ENCODE data around the gene NAPG.

Gene NAPG

DNA sequence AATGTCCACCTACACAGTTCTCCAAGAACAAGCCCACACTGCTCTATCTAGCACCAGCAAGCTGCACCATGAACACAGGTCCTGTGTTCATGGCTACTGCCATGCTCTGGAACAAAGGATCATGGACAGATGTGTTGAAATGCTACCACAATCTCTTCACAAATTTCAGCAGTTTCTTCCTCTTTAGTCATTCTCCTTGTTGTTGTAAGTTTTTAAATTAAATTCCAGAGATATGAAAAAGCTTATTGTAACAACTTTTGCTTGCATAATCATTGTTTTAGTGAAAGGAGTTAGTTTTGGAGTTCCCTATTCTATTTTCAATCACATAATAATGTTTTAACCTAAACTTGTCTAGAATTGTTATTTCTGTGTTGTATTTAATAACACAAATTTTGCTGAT is 17.2 kb upstream of the NAPG start:
- no peak for DNase-seq (ENCODE audit: low read depth, low spot score)
- no peak overlapping the region for H3K4me3 ChIP-seq (ENCODE audit: low read length)

DNA sequence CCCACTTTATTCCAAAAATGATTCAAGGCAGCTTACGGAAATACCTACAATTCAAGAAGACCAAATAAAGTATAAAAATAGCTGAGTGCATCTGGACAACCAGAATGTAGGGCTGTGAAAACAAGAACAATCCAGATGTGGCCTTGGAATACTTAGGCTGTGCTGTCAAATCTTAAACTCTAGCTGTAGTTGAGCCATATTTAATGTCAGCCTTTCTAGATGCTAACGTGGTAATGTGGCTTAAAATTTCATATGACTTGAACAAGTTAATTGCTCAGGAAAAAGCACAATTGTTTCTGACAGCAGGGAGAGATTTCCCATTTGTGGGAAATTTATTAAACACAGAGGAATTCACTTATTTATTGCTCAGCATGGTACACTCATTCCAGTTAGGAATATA is 14.6 kb upstream of the NAPG start:
- DNase-seq (ENCODE audit: low read depth, low spot score): no peak
- H3K4me3 ChIP-seq (ENCODE audit: low read length): no peak overlapping the region

DNA sequence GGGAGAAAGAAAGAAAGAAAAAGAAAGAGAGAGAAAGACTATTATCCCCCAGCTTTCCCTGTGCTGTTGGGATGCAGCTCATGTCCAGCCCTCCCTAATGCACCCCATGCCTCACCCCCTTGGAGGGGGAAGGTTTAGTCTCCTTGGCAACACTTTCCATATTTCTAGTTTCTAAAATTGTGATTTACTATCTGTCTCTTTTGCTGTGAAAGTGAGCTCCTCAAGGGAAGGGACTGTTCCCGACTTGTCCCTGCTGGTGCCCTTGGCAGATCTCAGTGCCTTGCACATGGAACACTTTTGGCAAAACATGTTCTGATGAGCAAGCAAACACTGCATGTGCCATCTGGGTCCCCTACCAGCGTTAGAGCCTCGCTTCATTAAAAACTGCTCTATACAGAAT is 11.7 kb upstream of the NAPG start:
- no peak for DNase-seq (ENCODE audit: low read depth, low spot score)

DNA sequence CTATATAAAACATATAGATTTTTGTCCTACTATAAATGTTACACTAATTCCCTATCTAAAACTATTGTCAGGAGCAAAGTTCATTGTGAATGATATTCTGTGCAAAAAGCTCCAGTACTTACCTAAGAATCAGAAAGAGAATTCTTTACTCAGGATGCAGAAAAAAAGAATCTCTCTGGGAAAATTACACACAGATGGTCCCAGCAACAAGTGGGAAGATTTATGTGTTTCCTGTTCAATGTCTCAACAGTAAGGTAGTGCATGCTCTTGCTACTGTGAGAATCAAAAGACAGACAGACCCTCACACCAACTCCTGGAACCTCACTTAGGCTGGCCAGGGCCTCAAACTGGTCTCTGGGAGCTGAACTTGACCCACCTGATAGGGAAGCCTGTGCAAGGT is 11.2 kb upstream of the NAPG start:
- no peak for DNase-seq (ENCODE audit: low read depth, low spot score)
- H3K4me3 ChIP-seq (ENCODE audit: low read length): no peak overlapping the region

More for the DNA sequence above, 11.7 kb upstream of the NAPG start:
- no peak overlapping the region for H3K4me3 ChIP-seq (ENCODE audit: low read length)

DNA sequence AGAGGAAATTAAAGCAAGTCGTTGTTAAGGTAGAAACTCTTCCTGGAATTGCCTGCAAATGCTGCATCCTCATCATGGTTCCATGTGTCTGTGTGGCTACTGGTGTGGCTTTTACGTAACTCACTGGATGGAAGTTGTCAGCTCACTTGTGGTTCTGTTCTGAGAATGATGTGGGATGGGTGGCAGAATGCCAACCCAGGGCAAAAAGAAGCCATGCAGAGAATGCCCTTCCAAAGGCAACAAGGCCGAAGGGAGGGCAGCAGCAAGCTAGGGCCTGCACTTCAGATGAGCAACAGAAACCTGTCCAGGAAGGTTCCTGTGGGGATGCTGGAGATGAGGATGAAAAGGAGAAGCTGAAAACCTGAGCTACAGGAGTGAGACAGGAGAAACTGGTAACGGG is 10.4 kb upstream of the NAPG start:
- no peak for DNase-seq (ENCODE audit: low read depth, low spot score)

DNA sequence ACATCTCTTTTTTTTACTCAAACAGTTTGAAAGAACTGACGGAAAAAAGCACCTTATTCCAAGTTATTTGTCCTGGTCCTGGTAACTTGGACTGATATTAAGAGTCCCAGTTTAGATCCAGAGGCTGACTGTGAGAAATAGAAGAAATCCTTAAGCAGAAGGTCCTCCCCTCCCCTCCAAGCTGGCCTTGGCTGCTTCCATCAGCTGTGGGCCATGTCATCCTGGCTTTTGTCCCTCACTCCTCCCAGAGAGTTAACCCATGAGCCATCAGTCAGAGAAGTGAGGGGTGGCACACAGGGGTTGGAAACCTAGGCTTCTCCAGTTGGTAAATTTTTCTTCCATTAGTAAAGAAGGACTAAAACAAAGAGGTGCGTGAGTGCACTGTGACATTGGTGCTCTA is 9.7 kb upstream of the NAPG start:
- no peak for DNase-seq (ENCODE audit: low read depth, low spot score)
- H3K4me3 ChIP-seq (ENCODE audit: low read length): no peak overlapping the region

More for the DNA sequence above, 10.4 kb upstream of the NAPG start:
- no peak overlapping the region for H3K4me3 ChIP-seq (ENCODE audit: low read length)

DNA sequence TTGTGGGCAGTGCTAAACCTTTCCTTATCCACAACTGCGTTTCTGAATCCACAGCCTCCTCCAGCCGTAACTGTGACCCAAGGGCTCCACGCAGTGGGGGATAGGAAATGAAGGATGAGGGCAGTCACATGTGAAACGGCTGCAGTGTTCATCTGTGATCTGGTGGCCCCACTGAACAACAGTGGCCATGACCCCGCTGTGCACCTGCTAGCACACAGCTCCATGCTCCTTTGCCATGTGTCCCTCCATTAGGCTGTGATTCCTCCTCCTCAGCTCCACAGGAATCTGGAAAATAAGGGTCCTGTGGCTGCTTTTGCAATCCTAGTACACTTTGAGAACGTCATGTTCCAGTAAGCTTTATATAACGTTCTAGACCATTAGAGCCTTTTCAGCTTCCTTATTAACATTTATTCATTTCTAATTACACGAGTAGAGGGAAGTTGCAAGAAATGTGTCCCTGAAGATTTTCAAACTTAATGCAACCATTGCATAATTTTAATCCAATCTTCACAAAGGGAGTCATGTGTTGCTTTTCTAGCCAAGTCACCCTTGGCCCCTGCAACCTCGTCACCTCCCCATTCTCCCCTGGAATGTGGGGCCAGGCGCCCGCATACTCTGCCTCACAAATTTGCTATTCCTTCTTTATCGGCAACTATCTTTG is 7.1 kb upstream of the NAPG start:
- no peak for DNase-seq (ENCODE audit: low read depth, low spot score)
- H3K4me3 ChIP-seq (ENCODE audit: low read length): no peak overlapping the region

DNA sequence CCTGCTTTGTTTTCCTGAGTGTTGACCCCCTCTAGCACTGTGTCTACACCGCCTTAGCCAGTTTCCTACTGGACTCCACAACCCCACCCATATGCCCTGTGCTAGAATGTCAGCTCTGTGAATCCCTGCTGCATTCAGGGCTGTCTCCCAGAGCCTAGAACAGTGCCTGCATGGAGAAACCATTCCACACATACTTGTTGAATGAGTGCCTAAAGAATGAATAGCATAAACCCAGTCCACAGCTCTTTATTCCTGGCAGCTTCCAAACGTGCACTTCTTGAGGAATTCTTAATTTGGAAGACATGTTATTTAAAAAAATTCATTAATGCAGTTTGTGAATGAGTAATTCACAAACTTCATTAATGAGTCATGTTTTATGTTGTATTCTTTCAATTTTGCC is 6.5 kb upstream of the NAPG start:
- DNase-seq (ENCODE audit: low read depth, low spot score): no peak
- H3K4me3 ChIP-seq (ENCODE audit: low read length): no peak overlapping the region

DNA sequence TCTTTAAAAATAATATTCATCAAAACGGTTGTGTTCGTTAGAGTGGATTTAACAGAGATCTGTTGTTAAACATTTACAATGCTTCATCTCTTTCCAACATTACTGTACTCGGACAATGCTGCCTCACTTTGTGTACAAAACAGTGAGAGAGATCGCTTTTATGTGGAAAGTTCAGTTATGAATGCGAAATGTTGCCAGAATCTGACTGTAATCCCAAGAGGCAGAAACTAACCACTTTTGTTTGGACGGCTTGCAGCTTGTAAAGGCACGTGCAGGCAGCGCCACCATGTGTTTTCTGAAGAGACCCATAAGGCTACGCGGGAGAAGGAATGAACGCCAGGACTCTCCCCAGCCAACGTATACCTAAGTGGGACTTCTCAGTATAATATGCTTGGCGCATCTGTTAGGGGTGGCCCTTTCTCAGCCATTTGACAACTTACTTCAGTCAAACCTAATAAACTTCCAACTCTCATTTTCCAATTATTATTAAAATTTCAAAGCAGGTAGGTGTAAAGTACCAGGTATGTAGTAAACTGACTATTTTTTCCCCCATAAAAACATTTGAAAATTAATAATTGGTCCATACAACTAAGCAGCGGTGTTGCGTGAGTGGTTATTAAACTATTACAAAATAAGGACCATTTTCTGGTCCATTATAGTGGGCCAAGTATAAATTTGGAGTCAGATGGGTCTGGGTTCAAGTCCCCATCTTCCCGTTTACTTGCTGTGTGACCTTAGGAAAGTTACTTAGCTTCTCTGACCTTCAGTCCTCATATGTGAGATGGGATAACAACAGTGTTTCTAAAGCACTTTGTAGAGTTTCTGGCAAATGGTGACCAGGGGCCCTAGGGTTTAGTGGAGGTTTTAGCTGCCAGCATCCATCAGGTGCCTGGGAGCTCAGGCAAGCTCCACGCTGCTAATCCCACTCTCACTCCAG is 5.6 kb upstream of the NAPG start:
- DNase-seq (ENCODE audit: low read depth, low spot score): peak; percentile 84
- H3K4me3 ChIP-seq (ENCODE audit: low read length): peak overlapping the region; percentile 13

DNA sequence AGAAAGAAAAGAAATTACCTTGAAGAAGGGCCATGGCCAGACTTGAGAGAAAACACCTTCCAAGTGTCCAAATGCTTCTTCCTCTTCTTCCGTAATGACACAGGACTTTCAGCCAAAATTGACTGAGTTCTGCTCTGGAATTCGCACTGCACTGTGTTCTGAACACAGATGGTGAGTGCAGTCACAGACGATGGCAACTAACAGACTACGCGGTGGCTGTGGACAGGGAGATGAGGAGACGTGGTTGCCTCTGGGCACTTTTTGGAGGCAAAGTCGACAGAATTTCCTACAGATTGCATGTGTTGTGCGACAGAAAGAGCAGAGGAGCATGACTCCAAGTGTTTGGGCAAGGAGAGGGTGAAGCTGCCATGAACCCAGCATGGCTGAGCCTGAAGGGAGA is 4.3 kb upstream of the NAPG start:
- no peak for DNase-seq (ENCODE audit: low read depth, low spot score)
- no peak overlapping the region for H3K4me3 ChIP-seq (ENCODE audit: low read length)

DNA sequence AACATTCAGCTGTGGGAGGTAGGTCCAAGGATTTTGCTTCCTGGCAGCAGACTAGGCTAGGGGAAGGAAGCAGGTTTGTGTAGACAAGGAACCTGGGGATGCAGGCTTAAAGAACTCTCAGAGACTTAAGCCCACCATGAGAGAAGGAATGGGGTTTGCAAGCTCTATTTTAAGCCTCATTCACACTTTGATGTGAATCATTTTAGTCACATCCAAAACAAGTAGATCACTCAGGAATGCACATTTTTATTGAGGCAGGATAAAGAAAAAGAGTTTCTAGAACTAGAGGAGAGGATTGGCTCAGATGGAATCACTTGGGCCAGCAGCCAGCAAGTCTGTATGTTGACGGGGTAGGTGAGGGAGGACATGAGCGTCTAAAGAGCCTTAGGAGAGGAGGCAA is 3.3 kb upstream of the NAPG start:
- no peak overlapping the region for H3K4me3 ChIP-seq (ENCODE audit: low read length)
- no peak for DNase-seq (ENCODE audit: low read depth, low spot score)

DNA sequence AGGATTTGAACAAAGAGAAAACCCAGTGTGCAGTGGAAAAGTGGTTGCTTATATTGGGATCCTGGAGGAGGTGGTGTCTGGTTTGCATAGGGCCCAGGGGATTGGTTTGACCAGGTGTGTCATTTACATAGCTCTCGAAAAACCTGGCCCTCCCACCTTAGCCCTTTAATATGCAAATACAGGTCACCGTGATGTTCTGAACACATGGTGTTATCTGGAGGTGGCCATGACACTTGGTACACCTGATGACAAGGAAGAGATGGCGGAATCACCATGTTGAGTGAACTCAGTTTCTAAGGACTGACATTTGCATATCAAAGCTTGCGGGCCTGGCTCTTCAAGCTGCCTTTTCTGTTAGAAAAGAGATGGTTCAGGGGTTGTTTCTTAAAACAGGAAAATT is 2.3 kb upstream of the NAPG start:
- no peak for DNase-seq (ENCODE audit: low read depth, low spot score)
- H3K4me3 ChIP-seq (ENCODE audit: low read length): no peak overlapping the region

DNA sequence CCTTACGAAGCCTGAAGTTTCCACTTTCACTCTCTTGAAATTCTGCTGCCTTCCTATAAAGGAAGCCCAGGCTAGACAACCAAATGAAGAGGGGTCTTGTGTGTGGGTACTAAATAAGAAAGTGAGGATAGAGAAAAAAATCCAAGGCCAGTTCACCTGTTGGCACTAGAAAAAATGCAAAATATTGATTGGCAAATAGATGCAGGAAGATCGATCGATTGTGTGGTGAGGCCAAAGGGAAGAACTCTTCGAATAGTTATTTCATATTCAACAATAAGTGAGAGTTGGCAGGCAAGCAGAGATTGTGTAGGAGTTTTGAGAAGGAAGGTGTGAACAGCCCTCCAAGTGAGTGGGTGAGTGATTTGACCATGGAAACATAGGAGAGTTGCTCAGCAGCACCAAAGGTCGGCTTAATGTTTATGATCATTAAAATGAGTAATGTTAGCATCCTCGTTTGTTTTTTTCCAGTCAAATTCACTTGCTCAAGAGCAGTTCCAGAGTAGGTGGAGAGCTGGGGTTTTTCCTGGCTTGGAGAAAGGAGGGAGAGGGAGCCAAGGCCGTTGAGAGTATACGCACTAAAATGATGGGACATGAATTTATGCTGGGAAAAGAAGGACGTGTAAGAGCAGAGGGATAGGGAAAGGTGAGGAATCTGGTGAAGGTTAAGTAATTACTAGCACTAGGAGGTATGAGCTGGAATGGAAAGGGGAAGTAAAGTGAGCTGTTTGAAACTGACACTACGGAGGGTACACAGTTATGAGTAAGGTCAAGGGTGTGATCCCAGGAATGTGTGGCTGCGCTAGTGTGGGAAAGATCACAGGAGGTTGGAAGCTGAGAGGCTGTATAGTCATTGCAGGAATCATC is 1.1 kb upstream of the NAPG start:
- no peak for DNase-seq (ENCODE audit: low read depth, low spot score)
- H3K4me3 ChIP-seq (ENCODE audit: low read length): no peak overlapping the region

DNA sequence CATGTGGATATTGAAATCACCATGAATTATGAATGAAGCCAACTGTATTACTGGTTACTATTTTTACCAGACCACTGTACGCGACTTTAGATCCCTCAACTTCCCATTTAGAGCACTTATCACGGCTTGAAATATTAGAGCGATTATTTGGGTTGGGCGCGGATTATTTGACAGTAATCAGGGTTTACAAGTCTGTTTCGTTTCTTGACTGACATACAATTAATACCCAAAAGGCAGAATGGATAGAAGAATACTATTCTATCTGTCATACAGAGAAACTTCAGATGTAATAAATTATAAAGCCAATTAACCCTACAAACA is 496 bp upstream of the NAPG start:
- peak overlapping the region; percentile 90 for H3K4me3 ChIP-seq (ENCODE audit: low read length)
- no peak for DNase-seq (ENCODE audit: low read depth, low spot score)

DNA sequence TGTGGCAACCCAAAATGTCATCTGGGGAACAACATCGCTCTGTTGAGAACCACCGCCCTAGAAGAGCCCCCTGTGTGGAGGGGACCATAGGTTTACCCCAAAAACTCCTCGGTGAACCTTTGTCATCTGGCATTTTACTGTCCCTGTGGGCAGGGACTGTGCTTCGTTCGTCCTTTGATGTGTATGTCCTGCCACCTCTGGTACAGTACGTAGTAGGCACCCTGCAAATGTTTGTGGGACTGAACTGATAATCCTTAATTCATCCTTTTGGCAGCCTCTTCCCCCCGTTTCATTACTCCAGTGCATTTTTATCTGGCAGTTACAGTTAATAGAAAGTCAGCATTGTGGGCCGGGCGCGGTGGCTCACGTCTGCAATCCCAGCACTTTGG is 728 bp downstream of the NAPG start:
- no peak for DNase-seq (ENCODE audit: low read depth, low spot score)
- H3K4me3 ChIP-seq (ENCODE audit: low read length): peak overlapping the region; percentile 90

DNA sequence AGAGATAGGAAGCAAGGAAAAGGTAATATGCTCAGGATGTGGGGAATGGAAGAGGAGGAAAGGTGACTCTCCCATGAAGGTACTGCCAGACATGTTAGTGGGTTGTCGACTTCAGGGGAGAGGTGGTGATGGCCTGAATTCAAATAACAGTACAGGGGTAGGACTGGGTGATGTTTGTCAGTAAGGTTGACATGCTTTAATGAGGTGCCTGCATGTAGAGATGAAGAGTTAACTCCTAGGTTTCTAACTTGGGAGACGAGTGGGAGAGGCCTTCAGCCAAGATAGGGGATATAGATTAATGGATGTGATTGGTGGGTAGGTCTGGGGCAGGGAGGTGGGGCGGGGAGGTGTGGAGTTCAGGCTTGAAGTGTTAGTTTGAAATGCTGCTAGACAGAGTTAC is 2.6 kb downstream of the NAPG start:
- H3K4me3 ChIP-seq (ENCODE audit: low read length): no peak overlapping the region
- no peak for DNase-seq (ENCODE audit: low read depth, low spot score)

DNA sequence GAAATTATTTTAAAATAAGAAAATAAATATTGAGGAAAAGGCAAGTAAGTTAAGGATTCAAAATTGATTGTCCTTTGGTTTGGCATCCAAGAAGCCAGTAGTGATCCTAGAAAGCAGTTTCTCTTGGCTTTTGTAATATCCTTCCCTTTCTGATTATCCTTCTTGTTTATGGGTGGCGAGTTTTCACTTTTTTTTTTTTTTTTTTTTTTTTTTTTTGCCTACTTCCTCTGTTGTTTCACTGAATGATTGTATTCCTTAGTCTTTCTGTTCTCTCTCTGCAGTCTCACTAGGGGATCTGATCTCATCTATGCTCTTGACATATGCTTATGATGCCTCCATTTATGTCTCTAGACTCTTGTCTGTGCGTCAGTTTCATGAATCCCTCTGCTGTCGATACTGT is 4.2 kb downstream of the NAPG start:
- no peak for DNase-seq (ENCODE audit: low read depth, low spot score)
- H3K4me3 ChIP-seq (ENCODE audit: low read length): no peak overlapping the region

DNA sequence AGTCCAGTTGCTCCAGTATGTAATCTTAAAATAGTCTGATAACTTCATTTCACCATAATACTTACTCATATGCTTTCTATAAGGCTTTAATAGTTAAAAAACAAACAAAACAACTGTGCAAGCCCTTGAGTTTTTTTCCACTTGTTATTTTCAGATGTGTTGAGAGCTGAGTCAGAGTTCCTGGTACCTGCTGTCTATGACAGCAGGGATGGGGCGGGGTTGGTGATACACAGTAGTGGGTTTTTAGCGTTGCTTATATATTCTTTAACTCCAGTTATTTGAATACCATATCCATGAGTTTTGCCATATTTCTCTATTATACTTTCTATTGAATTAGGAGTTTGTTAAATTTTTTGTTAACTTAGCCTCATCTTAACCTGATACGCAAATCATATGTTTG is 5.0 kb downstream of the NAPG start:
- no peak overlapping the region for H3K4me3 ChIP-seq (ENCODE audit: low read length)
- no peak for DNase-seq (ENCODE audit: low read depth, low spot score)

DNA sequence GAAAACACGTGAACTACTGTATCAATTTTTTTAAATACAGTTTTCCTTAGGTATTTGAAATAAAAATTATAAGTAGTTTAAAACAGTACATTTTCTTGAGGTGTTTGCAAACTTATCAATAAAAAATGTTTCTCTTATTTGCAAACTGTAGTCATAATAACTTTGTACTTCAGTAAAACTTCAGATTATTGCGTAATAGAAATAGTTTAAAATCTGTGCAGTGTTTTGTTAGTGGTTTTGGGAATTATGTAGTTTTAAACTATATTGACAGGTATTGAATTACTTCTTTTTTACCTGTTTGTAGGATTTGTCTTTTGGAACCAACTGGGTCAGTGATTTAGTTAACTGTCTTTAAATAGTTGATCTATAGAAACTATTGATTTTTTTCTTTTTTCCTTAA is 7.3 kb downstream of the NAPG start:
- no peak overlapping the region for H3K4me3 ChIP-seq (ENCODE audit: low read length)
- DNase-seq (ENCODE audit: low read depth, low spot score): no peak

DNA sequence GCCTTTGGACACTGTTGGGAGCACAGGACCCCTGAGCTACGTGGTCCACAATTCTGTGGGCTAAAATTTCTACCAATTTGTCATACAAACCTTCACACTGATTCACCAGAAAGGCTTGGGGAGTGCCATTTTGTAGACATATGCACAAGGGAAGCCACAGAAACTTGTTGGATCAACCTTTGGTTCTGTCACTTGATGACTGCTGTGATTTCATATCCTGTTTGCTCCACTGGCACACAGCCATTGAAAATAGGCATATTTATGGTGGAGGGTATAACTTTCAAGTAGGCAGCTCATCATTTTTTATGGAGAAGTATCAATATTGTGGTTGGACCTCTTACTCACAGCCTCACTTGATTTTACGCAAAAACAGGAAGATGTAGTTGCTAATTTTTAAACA is 10.5 kb downstream of the NAPG start:
- no peak for DNase-seq (ENCODE audit: low read depth, low spot score)
- no peak overlapping the region for H3K4me3 ChIP-seq (ENCODE audit: low read length)
